Measurements from ENCODE around the gene ZNF358. TPM values are rescaled to one million over a fixed set of nuclear protein-coding genes. Genes with fewer than 3 reads are reported as not detected.

ZNF358 gene
- total RNA-seq, 6 donors from 2014 or later = 31.1 to 116 (median 57.8) TPM

- peak overlapping the region; percentile 22 to 94 (median 76) for H3K4me3 ChIP-seq
- ATAC-seq (ENCODE audit: low FRiP score in 2 of 2) = peak in 1 of 2 donors; percentile 42
Observed at GRCh38 chr19:7533281-7533885, 17.5 kb downstream of the ZNF358 start.

DNA sequence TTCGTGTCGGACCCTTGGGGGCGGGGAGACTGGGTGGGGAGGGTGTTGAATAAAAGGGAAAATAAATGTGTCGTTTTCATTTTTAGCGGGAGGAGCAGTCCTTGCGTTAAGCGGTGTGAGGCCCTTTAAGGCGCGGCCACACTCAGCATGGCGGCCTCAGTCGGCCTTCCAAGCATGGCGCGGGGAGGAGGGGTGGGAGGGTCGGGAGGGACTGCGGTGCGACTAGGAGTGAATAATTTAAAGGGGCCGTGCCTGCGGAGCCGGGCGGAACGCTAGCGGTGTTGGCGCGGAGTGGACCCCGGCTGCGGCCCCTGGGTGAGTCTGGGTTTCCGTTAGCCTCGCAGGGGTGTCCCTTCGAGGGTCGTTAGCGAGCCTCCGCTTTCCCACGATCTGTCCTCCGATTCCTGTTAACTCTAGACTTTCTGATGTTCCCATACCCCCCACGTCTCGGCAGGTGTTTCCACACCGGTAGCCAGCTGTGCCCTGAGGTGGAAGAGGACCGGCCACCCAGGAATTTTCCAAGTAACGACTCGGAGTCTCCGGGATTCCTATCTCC lies 18.1 kb downstream of the ZNF358 start:
- Histone ChIP-seq H3K4me3 (peak overlapping the region; percentile 51 to 94 (median 76)), H3K36me3 (peaks cover 2 to 50% (median 30%) of the 10 kb centered on the region in 4 donors), H3K9me3 (no peaks in the 10 kb centered on the region), H3K27me3 (no peaks in the 10 kb centered on the region), H3K27ac (peak overlapping the region; percentile 91 to 98 (median 95)), H3K4me1 (peaks cover 13 to 28% (median 19%) of the 10 kb centered on the region in 4 donors)
- ATAC-seq (ENCODE audit: low FRiP score in 2 of 2) = peak; percentile 87 to 88
- 1 to 2% methylated on average over 21 to 29 of the region's 41 CpGs for WGBS, 2 donors
- TF ChIP-seq EP300 (IDR thresholded peaks at IDR 0.05) = peak in 1 of 4 donors; percentile 43
- peak; percentile 68 to 92 for TF ChIP-seq POLR2AphosphoS5 (IDR thresholded peaks at IDR 0.05)
- TF ChIP-seq, protein P1, sequence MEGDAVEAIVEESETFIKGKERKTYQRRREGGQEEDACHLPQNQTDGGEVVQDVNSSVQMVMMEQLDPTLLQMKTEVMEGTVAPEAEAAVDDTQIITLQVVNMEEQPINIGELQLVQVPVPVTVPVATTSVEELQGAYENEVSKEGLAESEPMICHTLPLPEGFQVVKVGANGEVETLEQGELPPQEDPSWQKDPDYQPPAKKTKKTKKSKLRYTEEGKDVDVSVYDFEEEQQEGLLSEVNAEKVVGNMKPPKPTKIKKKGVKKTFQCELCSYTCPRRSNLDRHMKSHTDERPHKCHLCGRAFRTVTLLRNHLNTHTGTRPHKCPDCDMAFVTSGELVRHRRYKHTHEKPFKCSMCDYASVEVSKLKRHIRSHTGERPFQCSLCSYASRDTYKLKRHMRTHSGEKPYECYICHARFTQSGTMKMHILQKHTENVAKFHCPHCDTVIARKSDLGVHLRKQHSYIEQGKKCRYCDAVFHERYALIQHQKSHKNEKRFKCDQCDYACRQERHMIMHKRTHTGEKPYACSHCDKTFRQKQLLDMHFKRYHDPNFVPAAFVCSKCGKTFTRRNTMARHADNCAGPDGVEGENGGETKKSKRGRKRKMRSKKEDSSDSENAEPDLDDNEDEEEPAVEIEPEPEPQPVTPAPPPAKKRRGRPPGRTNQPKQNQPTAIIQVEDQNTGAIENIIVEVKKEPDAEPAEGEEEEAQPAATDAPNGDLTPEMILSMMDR (IDR thresholded peaks at IDR 0.05) = no peak
- peak in 1 of 4 donors; percentile 57 for TF ChIP-seq POLR2A (IDR thresholded peaks at IDR 0.05)
- peak; percentile 85 to 96 for DNase-seq

More at GRCh38 chr19:7533281-7533885, 17.5 kb downstream of the ZNF358 start:
- Histone ChIP-seq H3K36me3 (peaks cover 5 to 50% (median 33%) of the 10 kb centered on the region in 4 donors), H3K9me3 (no peaks in the 10 kb centered on the region), H3K4me1 (peaks cover 13 to 28% (median 19%) of the 10 kb centered on the region in 4 donors), H3K27me3 (no peaks in the 10 kb centered on the region), H3K27ac (peak overlapping the region; percentile 91 to 98 (median 95))
- 30 to 37% methylated on average over 26 to 27 of the region's 30 CpGs for WGBS, 2 donors
- TF ChIP-seq, protein P1 (IDR thresholded peaks at IDR 0.05) = no peak
- TF ChIP-seq EP300 (IDR thresholded peaks at IDR 0.05) = no peak
- no peak for TF ChIP-seq POLR2A (IDR thresholded peaks at IDR 0.05)
- no peak for TF ChIP-seq POLR2AphosphoS5 (IDR thresholded peaks at IDR 0.05)
- peak; percentile 43 to 91 for DNase-seq

DNA sequence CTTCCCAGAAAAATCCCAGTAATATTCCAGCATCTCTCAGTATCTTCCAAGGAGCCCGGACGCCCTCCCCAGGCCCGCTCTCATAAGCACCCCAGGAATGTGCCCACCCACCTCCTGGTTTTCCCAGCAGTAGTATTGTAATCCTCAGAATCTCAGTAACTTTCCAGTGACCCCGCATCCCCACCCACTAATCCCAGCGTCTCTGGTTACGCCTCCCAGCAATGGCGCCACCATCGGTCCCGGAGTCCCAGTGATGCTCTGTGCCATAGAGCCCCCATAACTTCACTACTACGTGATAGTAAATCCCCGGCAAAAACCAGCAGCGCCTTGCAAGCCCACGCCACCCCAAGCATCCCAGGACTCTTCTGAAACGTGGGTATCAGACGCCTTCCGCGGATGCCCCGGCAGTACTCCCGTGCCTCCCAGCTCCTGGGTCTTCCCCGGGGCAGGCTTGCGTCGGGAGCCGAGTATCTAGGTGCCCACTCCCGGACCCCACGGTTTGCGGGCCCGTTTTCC lies 18.7 kb downstream of the ZNF358 start:
- Histone ChIP-seq H3K4me3 (peak overlapping the region; percentile 51 to 94 (median 76)), H3K9me3 (no peaks in the 10 kb centered on the region), H3K27me3 (no peaks in the 10 kb centered on the region), H3K4me1 (peaks cover 13 to 28% (median 19%) of the 10 kb centered on the region in 4 donors), H3K27ac (peak overlapping the region; percentile 91 to 98 (median 95)), H3K36me3 (peaks cover 0 to 49% (median 25%) of the 10 kb centered on the region in 4 donors)
- DNase-seq = peak in 1 of 2 donors; percentile 72
- ATAC-seq (ENCODE audit: low FRiP score in 2 of 2) = peak; percentile 54 to 76
- WGBS, 2 donors = 0 to 3% methylated on average over 15 to 20 of the region's 27 CpGs
- TF ChIP-seq POLR2AphosphoS5 (IDR thresholded peaks at IDR 0.05) (peak; percentile 6 to 23), POLR2A (IDR thresholded peaks at IDR 0.05) (no peak), EP300 (IDR thresholded peaks at IDR 0.05) (no peak)
- TF ChIP-seq, protein P1 (IDR thresholded peaks at IDR 0.05) = peak in 1 of 6 experiments; percentile 6

DNA sequence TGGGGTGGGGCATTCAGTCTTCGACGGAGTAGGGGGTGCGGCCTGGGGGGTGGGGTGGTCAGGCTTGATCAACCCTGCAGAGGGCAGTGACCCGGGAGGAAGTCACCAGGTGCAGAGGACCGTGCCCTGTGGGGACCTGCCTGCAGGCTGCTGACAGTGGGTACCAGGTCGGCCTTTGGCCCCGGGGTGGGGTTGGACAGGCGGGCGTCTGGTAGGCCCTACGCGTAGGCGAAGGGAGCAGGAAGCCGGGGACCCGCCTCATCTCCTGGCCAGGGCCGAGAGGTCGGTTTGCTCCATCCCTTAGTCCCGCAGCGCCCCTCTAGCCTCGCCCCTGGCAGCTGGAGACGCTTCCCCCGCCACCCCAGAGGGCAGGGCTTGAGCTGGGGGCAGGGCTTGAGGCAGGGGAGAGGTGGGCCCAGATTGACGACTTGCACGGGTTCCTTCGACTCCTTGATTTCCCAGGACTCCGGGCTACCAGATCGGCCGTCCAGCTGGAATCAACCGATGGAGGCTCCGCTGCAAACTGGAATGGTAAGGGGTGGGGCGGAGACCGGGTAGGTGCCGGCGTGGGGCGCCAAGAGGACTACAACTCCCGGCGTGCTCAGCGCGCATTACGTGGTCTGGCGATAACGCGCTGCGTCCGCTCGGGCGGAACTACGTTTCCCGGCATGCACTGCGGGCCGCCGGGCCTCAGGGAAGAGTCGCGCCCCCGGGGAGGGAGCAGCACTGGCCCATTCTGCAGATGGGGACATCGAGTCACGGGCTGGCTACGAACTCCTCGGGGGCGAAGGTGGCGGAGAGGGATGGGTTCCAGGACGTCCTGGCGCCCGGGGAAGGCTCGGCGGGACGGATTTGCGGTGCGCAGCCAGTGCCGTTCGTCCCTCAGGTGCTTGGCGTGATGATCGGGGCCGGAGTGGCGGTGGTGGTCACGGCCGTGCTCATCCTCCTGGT lies 19.4 kb downstream of the ZNF358 start, which contains the start of gene PNPLA6:
Gene PNPLA6, plus strand, starts transcription at position 671 of the 951 bp plus-strand sequence. Its CDS starts 72 bp downstream, at position 743.
- peak; percentile 93 to 94 for ATAC-seq (ENCODE audit: low FRiP score in 2 of 2)
- peak in 3 of 4 donors; percentile 54 to 76 (median 70) for TF ChIP-seq POLR2A (IDR thresholded peaks at IDR 0.05)
- peak in 1 of 4 donors; percentile 70 for TF ChIP-seq EP300 (IDR thresholded peaks at IDR 0.05)
- peak; percentile 69 to 93 for TF ChIP-seq POLR2AphosphoS5 (IDR thresholded peaks at IDR 0.05)
- TF ChIP-seq, protein P1 (IDR thresholded peaks at IDR 0.05) = peak in 1 of 6 experiments; percentile 13
- DNase-seq = peak; percentile 95 to 99
- Histone ChIP-seq H3K36me3 (peaks cover 0 to 49% (median 25%) of the 10 kb centered on the region in 4 donors), H3K4me1 (peaks cover 13 to 28% (median 19%) of the 10 kb centered on the region in 4 donors), H3K27me3 (no peaks in the 10 kb centered on the region), H3K4me3 (peak within 1 kb of the TSS; percentile 51 to 94 (median 76)), H3K27ac (peak within 1 kb of the TSS; percentile 91 to 98 (median 95)), H3K9me3 (no peaks in the 10 kb centered on the region)
- 0% methylated on average over 2 to 39 of the region's 76 CpGs for WGBS, 2 donors

Data from upper lobe of left lung (tissue), 6 donors.